HG02759 (cell line): ENCODE data around the gene GIPR.
"Not testable (repeated sequence)": the region's sequence is repeated elsewhere in the genome, so short reads cannot be mapped to it uniquely, and the experiment has no call there.

Experiments used
- ATAC-seq: cut with Tn5 transposase; IDR thresholded peaks from one replicate; pipeline ENCODE4 v1.9.1; 2021; ENCODE audit warnings: mild to moderate bottlenecking, moderate library complexity; ENCODE audit not compliant: unreplicated experiment

The GIPR gene

GRCh38 chr19:45645631-45646344, 22.2 kb upstream of the GIPR start:
- ATAC-seq, result peak; percentile 41

- no peak for ATAC-seq
Observed at GRCh38 chr19:45646345-45646698, 21.7 kb upstream of the GIPR start.

- no peak for ATAC-seq
Observed at GRCh38 chr19:45650722-45651121, 17.3 kb upstream of the GIPR start.

DNA sequence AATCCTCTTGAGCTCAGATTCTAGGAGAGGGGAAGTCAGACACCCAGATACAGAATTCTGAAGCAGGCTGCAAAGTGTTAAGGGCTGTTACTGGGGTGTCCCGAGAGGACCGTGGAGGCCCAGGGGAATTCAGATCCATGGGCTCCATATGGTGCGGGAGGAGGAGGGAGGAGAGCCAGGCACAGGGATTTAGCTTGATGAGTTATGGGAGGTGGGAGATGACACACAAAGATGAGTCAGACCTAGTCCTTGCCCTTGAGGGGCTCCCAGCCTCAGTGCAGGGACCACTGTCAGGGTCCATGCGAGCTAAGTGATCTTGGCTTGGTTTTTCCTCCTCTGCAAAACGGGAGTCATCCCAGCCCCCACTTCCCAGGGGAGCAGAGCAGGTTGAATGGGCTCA, 14.4 kb upstream of the GIPR start:
- ATAC-seq, result no peak

DNA sequence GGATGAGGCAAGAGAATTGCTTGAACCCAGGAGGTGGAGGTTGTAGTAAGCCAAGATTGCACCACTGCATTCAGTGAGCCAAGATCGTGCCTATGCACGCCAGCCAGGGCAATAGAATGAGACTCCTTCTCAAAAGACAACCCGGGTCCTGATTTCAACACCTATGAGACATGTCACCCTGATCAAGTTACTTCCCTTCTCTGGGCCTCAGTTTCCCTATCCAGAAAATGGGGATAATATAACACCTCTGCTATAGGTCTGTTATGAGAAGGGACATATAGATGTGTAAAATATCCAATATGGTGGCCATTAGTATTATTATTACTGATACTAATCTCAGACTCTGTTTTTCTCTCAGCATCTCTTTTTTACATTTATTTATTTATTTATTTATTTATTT, 12.9 kb upstream of the GIPR start:
- ATAC-seq, result no peak

- ATAC-seq, result no peak
Observed at GRCh38 chr19:45657520-45658167, 10.4 kb upstream of the GIPR start.

DNA sequence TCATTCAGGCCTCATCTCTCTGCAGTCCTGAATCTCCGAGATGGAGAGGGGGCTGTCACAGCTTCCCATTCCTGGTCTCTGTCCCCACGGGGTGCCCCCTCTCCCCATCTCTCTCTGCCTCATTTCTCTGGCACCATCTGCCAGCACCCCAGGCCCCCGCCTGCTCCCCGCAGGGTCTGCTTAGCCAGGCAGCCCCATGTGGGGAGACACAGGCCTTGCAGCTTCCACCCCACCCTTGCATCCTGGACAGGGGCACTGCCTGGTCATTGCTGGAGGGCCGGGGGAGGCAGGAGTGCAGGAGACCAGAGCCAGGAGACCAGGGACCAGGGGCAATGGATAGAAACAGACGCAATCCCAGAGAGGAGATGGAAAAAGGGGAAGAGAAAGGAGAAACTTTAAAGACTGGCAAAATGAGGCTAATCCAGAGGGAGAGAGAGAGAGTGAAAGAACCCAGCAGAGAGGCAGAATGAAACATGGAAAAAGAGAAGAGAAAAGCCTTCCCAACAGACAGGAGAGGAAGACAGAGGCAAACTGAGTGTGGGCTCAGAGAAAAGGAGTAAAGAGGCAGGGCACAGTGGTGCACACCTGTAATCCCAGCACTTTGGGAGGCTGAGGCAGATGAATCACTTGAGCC, 8.8 kb upstream of the GIPR start:
- no peak for ATAC-seq

DNA sequence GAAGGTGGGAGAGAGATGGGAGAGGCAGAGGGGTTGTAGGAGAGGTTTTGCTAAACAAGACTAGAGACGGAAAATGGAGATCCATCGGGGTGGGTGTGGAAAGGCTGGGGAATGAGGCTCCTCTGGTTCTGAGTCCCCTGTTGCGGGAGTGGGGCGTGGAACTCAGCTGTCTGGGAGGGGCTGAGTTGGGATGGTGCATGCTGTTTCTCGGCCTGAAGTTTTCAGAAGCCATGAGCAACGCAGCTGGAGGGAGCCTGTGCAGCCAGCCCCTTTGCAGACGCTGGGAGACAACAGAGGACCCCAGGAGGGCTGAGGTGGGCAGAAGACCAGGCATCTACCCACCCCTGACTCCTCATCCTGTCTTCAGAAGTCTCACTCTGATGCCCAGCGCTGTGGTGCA, 7.4 kb upstream of the GIPR start:
- no peak for ATAC-seq

DNA sequence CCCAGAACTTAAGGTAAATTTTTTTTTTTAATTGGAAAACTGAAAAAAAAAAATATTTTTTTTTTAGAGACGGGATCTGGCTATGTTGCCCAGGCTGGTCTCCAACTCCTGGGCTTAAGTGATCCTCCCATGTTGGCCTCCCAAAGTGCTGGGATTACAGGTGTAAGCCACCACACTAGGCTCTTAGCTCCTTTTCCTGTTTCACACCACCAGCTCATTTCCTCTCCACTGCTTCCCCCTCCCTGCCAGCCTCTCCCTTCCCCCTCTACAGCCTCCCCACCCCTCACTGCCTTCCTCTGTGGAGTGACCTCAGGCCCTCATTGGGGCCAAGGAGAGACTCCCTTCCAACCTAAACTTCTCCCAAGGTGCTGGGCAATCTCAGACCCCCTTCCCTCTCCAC, 4.2 kb upstream of the GIPR start:
- no peak for ATAC-seq

DNA sequence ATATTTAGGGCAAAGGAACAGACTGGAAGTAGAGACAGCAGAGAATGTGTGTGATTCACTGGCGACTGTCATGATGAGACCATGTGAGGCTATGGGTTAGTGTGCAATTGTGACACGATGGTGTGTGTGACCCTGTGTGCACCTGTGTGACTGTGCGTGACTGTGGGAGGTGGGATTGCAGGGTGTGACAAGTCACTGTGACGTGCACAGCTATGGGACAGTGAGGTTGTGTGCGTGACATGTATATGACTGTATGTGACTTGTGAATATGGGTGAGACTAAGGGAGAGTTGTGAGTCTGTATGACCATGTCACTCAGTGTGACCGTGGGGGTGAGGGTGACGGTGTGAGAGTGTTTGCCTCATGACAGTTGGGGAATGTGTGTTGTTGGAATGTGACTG, 3.4 kb upstream of the GIPR start:
- no peak for ATAC-seq

DNA sequence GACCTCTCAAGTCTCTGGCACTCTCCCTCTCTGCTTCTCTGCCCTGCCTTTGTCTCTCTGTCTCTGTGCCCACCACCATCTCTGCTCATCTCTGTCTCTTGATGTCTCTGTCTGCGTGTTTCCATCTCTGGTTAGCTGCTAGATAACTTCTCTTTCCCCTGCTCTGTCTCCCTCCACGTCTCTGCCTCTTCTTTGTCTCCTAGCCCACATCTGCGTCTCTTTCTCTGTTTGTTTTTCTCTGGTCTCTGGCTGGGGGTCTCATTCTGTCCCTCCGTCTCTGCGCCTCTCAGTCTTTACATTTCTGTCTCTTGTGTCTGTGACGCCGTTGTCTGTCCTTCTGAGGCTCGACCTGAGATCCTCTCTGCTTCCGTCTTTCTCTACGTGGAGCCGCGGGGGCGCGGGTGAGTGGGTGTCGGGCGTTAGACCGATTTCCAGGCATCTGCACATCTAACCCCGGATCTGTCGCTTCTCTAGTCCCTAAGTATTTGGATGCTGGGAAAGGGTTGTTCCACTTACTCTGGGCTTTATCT, 386 bp downstream of the GIPR start:
- ATAC-seq, result no peak

DNA sequence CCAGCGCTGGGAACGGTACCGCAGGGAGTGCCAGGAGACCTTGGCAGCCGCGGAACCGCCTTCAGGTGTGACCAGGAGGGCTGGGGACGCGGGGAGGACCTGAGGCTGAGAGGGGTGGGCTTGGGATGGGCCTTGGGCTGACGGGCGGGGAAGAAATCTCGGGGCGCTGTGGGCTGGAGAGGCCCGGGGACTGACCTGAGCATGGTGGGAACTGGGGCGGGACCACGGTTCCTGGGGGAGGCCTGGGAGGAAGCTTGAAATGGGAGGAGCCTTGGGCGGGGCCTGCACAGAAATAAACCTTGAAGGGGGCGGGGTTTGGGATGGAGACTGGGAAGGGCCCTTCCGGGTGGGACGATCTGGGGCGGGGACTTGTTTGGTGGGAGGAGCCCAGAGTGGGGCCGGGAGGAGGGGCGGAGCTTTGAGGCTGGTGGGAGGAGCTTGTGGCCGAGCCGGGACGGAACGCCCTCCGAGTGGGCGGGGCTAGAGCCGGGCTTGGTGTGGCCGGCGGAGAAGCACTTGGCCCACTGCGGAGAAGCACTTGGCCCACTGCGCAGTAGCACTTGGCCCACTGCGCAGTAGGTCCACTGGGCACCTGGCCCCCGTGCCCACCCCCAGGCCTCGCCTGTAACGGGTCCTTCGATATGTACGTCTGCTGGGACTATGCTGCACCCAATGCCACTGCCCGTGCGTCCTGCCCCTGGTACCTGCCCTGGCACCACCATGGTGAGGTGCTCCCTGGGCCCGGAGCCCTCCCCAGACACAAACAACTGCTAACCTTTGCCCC, 2.8 kb downstream of the GIPR start:
- peak; percentile 62 for ATAC-seq

- ATAC-seq, result no peak
Observed at GRCh38 chr19:45674946-45675345, 6.9 kb downstream of the GIPR start.

DNA sequence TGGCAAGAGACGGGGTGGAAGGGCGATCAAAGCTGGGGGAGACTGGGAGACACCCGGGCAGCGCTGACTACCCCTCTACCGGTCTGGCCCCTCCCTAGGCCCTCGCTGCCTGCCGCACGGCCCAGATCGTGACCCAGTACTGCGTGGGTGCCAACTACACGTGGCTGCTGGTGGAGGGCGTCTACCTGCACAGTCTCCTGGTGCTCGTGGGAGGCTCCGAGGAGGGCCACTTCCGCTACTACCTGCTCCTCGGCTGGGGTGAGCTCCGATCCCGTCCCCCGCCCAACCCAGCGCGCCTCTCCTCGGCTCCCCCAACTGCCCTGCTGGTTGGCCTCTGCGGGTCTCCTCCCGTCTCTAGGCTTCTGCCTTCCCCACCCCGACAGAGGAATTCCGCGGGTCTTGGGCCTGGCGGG, 8.8 kb downstream of the GIPR start:
- peak; percentile 17 for ATAC-seq

GRCh38 chr19:45677351-45678230, 9.6 kb downstream of the GIPR start:
- peak; percentile 50 for ATAC-seq

- peak; percentile 74 for ATAC-seq
Observed at GRCh38 chr19:45681391-45682015, 13.5 kb downstream of the GIPR start.

- no peak for ATAC-seq
Observed at GRCh38 chr19:45682117-45682516, 14.1 kb downstream of the GIPR start.

GRCh38 chr19:45682908-45683307, 14.9 kb downstream of the GIPR start:
- no peak for ATAC-seq

GRCh38 chr19:45685045-45685444, 17.0 kb downstream of the GIPR start:
- not testable (repeated sequence) for ATAC-seq

- ATAC-seq, result no peak
Observed at GRCh38 chr19:45687599-45687998, 19.6 kb downstream of the GIPR start.
